LoVo (cell line): Measurements from ENCODE around the gene PDZD7.

Source experiments
- DNase-seq: peaks from one replicate; pipeline ENCODE4 v3.0.0-alpha.2; 2016; ENCODE audit warnings: low spot score

Gene PDZD7

GRCh38 chr10:101031128-101031795, at the start of gene PDZD7, which contains the start of gene SFXN3:
Gene PDZD7, minus strand, starts transcription at chr10:101031129. Its CDS starts 910 bp downstream, at chr10:101030219.
Gene SFXN3, plus strand, starts transcription at chr10:101031234. Its CDS starts 3,461 bp downstream, at chr10:101034695.
- DNase-seq = peak; percentile 97

GRCh38 chr10:101079874-101080273, 48.9 kb upstream of the PDZD7 start:
- DNase-seq = no peak

DNA sequence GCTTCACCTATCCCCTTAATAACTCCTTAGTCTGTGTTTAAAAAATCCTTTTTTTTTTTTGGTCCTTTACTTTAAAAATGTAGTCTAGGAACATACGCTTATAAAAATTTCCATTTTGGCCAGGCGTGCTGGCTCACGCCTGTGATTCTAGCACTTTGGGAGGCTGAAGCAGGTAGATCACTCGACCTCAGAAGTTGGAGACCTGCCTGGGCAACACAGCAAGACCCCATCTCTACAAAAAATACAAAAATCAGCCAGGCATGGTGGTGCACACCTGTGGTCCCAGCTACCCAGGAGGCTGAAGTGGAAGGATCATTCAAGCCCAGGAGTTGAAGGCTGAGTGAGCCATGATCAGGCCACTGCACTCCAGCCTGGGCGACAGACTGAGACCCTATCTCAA, 45.7 kb upstream of the PDZD7 start:
- DNase-seq = no peak

DNA sequence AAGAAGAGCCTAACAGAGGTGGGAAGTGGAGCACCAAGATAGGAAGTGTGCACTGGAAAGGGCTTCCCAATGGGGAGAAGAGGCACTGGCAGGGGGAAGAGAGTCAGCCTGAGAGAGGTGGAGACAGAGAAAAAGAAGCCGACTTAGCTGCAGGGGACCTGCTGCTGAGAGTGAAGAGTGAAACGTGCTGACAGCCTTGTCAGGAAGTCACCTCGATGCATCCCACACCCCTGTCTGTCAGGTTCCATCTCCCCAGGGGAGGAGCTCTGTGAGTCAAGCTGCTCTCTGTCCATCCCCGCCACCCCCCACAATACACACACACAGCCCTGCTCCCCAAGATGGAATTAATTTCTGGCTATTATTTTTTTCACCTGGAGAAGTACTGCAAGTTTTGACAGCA, 44.8 kb upstream of the PDZD7 start:
- DNase-seq = no peak

- DNase-seq = no peak
Observed at GRCh38 chr10:101073631-101074030, 42.7 kb upstream of the PDZD7 start.

- no peak for DNase-seq
Observed at GRCh38 chr10:101072923-101073322, 42.0 kb upstream of the PDZD7 start.

- no peak for DNase-seq
Observed at GRCh38 chr10:101071885-101072433, 41.0 kb upstream of the PDZD7 start.

DNA sequence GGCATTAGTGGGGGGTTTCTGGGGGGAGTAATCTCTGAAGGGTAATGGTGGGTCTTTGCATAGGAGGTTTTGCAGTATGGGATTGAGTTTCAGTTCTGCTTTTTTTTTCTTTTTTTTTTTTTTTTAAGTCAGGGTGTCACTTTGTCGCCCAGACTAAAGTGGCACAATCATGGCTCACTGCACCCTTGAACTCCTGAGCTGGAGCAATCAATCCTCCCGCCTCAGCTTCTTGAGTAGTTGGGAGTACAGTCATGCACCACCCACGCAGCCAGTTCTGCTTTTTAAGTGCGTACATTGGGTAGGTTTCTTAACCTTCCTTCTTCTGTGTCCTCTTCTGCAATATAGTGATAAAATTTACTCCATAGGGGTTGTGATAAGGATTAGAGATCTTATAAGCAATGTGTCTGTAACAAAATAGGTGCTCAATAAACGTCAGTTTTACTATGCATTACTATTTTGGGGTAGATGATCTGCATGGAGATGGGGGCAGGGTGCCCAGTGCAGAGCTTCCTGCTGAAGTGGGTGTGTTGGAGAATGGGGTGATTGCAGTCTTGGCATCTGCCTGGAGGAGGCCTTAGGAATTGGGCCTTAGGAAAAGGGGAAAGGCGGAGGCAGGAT, 40.4 kb upstream of the PDZD7 start:
- no peak for DNase-seq

GRCh38 chr10:101070098-101070497, 39.2 kb upstream of the PDZD7 start:
- DNase-seq = peak; percentile 11

- no peak for DNase-seq
Observed at GRCh38 chr10:101069441-101069840, 38.5 kb upstream of the PDZD7 start.

- peak; percentile 85 for DNase-seq
Observed at GRCh38 chr10:101067356-101068083, 36.6 kb upstream of the PDZD7 start.

- DNase-seq = no peak
Observed at GRCh38 chr10:101066896-101067355, 36.0 kb upstream of the PDZD7 start.

DNA sequence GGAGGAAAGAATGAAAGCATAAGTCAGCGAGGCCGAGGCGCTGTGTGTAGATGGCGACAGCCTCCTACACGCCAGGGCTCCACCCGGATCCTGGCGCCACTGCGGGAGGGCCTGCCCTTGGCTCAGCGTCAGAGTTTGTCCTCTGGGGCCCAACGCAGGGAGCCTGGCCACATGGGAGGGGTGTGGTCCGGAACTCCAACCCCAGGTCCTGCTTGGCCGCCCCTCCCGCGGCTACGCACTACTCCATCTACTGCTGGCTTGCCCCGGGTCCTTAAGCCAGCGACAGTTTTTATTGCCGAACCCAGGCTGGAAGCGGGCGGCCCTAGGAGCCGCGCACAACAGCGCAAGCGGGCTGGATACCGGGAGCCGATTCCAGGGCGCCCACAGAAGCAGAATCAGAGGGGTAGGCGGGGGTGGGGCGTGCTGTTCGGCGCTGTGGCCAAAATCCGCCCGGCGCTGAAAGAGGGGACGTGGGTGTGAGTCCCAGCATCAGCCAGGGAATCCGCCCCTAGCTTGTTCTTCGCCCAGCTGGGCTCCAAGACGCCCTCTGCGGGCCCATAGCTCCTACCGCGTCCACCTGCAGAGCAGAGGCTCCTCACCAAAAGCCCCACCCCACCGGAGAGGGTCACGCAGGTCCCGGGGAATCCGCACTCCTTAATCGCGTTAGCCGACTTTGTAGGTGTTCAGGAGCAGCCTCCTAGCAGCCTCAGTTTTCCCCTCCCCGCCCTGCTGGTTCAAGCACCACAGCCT, 35.4 kb upstream of the PDZD7 start:
- peak; percentile 91 for DNase-seq

GRCh38 chr10:101065481-101066145, 34.7 kb upstream of the PDZD7 start:
- DNase-seq = no peak

- DNase-seq = no peak
Observed at GRCh38 chr10:101064415-101065030, 33.6 kb upstream of the PDZD7 start.

GRCh38 chr10:101063548-101064414, 32.9 kb upstream of the PDZD7 start:
- DNase-seq = no peak

- DNase-seq = no peak
Observed at GRCh38 chr10:101063050-101063525, 32.2 kb upstream of the PDZD7 start.

DNA sequence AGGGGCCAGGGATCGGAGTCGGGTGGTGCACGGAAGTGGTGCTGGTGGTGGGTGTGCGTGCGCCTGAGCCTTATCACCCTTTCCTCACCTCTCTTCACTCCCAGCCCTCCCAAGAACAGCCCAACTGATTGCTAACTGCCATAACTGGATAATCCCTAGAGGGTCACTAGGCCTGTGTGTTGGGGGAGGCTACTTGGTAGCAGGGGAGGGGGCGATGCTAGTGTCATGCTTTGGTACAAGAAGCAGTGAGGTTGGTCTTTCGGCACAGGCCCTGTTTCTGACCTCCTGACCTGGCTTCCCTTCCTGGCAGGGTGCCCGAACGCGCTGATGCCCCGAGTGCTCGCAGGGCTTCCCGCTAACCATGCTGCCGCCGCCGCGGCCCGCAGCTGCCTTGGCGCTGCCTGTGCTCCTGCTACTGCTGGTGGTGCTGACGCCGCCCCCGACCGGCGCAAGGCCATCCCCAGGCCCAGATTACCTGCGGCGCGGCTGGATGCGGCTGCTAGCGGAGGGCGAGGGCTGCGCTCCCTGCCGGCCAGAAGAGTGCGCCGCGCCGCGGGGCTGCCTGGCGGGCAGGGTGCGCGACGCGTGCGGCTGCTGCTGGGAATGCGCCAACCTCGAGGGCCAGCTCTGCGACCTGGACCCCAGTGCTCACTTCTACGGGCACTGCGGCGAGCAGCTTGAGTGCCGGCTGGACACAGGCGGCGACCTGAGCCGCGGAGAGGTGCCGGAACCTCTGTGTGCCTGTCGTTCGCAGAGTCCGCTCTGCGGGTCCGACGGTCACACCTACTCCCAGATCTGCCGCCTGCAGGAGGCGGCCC, 31.5 kb upstream of the PDZD7 start:
- DNase-seq = peak; percentile 75
